ENCODE results near the gene SKAP1.
A peak's percentile ranks its signal among the peaks of the same experiment; 100 is the strongest.
"Not testable (repeated sequence)": the region's sequence is repeated elsewhere in the genome, so short reads cannot be mapped to it uniquely, and the experiment has no call there.

Gene SKAP1

DNA sequence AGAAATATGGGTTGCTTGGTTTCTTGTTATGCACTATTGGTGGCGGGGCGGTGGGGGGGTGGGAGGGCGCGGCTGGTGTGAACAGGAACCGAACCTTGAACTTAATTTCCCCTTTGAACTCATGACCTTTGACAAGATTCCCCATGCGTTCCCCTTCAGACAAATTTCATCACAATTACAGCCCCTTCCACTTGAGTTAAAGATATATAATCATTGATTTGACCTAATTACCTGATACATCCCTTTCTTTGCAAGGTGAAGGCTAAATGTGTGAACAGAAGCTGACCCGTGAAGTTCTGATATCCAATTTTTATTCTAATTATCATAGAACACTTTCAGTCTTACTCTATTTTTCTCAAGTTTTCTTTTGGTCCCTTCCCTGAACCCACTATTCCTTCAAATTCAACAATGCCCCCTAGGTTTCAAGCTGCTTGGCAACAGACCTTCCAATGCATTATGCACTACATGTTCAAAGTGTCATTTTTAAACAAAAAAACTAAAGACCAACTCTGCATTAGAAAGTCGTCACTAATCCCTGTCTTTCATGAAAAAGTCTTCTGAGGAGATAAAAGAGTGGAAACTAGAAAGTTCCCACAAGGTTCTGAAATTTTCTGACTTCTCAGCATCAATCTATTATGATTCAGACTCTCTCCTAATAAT lies 116.8 kb downstream of the SKAP1 start:
- DNase-seq, result no peak

DNA sequence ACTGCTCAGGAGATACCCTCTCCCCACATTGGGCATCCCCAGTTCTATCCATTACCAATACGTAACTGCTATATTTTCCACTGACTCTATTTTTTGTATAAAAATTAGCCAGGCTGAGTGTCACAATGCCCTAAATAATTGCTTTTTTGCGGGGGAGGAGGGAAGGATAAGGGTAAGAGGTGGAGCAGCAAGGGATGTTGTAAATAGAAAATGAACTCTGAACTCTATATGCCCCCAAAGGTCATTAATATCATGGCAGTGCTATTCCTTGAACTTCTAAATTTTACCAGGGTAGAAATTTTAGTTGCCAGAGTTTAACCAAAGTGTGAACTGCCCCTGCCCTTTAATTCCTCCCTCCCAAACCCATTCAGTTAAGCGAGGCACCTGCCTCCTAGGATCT lies 118.7 kb downstream of the SKAP1 start:
- DNase-seq, result no peak

DNA sequence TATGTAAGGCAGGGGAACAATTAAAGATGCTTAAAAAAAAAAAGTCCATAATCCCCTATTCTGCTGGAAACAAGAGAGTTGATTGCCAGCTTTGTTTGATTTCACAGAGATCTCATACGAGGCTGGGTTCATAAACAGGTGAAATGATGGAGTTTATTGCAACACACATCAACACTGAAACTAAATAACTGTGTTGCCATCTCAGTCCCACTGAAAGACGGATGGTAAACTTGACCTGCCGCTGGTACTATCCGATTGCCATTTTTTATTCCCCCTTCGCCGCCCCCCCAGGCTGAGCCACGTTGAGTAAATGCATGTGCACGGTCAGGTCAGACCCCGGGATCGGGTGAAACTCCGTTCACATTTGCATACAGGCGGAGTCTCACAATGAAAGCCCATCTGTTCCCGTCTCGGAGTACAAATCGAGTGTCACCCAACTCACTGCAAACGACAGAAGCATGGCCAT lies 119.2 kb downstream of the SKAP1 start:
- DNase-seq, result no peak

DNA sequence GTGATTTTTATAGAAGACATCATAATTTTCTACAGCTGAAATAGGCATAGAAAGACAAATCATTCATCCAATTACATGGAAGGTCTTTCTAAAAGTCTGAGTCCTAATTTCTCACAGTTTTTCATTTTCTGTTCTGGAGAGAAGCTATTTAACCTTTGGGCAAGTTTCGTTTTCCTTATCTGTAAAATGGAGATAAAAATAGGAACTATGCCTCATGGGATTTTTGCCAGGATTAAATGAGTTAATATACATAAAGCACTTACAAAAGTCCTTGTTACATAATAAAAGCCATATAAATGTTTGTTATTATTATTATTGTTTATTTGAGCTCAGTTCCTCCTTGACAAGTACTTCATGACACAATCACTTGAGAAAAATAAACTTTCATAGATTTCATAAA lies 121.4 kb downstream of the SKAP1 start:
- DNase-seq, result no peak

DNA sequence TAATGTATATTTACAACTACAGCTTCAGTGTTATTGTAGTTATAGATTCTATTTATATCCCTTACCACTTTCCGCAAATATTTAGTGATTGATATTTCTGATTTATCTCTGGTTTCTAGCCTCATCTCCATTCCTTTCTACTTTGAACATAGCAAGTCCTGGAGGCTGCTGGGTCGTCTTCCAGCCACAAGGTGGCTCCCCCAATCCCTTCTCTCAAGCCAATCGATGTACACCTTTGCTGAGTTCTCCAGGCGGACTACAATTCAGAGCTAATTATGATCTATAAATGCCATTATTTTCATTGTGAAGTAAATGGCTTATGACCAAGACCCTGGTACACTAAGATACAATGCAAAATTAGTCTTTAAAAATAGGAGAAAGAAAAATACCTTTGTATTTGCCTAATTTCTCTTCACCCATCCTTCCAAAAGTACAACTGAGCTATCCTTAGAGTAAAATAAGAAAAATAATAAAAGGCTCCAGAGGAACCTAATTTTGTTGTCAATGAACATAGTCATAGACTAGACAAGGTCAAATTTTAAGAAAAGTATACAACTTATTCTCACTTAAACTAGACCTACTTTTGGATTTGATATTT lies 122.1 kb downstream of the SKAP1 start:
- DNase-seq, result peak; percentile 41

DNA sequence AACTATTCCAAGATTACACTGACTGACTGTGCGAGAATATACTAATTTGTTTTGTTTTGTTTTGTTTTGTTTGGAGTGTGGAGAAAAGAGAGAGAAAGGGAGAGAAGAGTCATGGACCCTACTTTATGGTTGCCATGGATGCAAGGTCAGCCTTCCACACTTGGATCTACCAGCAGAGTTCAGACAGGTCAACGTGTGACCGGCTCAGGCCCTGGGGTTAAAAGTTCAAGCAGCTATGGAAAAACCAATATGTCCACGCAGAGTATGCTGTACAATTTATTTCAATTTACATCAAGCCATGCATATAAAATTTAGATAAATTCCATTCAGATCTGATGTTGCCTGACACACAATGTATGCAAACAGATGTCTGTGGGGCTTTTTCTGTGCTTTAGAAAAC lies 122.8 kb downstream of the SKAP1 start:
- DNase-seq, result no peak

DNA sequence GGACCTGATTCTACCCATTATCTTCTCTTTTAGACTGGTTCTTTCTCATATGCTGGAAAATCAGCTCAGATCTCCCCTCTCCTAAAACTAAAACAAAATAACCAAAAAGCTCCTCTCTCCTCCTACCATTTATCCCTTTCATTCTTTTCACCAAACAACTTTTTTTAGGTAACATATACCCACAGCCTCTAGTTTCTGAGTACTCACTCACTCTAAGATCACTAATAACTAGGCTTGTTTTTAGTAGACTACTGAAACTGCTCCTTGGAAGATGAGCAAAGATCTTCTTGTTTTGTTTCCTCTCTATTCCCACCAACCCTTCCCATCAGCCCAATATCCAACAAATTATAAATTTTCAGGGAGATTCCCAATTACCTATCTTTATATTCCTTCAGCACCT lies 129.0 kb downstream of the SKAP1 start:
- DNase-seq, result no peak

DNA sequence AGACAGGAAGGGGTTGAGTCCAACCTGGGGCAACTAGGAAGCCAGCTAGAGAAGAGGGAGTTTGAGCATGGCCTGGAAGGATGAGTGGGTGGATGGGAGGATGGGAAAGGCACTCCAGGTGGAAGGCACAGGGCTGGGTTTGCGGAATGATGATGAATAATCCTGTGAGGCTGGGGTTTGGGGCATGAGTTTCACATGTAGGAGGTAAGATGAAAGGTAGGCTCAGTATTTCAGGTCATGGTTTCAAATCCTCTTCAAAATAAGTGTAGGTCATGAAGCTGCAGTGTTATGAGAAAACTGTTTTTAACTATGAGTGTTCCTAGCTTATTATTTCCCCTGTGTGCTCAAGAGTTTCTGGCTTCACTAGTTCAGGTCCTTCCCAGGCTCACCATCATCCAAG lies 130.3 kb downstream of the SKAP1 start:
- no peak for DNase-seq

DNA sequence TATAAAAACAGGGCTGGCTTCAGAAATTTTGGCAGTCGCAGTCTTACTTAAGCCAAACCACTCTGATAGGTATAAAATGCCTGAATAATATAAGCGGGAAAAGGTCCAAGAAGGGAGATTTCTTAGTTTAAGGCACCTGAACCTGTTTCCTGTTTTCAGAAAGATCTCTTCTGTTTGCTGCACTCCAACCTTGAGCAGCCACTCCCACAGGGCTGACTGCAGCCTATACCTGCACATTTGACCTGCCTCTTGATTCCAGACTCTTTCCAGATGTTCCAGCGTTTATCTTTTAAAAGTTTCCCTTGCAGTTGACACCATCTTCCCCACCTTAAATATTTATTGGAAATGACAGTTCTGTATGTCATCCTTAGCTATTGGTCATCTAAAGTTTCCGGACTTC lies 132.2 kb downstream of the SKAP1 start:
- DNase-seq, result no peak

DNA sequence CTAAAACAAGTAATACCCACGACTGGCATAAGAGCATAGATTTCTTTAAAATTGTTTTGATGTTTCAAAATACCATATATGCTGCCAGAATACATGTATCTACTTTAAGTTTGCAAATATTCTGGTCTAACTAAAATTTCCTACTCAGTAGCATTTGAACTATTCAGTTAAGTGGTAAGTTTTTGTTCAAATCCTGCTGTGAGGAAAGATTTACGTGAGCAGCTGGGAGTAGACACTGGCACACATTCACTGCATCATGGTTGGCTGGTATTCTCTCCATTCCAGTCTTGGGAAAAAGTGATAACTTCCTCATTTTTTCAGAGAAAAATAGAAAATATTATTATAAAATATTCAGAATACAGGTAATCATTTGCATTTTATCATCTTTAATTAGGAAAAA lies 133.6 kb downstream of the SKAP1 start:
- DNase-seq, result no peak

DNA sequence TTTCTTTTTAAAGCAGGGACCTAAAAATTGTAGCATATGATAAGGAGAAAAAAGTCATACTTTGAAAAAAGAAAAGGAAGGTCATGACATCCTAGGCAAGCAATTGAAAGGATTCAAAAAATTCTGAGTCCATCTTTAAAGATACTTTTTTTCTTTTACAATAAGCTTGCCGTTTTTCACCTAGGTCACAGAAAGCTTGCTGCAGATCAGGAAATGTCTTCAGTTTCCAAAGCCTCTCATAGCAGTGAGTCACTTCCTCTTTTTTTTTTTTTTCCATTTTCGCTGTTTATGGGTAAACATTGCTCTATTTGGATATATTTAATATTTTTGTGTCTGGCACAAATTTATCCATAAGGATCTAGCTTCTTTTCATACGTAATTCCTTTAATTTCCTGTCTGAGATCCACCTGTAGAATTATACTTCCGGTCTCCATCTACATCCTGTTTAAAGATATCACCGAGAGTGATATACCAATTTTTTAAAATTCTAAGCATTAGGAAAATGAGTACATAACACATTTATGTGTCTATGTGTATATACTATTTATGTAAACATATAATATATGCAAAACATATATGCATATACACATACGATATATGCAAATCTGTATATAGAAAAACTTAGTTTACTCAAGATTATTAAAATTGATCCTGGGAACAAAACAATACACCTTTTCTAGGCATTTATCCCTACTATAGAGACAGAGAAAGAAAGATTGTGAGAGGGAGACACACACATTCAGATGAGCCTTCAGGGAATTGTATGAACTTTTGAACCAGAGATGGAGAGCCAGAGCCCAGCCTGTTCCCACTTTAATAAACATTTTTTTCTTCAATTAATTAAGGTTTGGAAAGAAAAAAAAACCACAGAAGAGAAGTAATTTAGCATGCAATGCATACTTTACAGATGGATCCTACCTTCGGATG lies 134.4 kb downstream of the SKAP1 start:
- DNase-seq, result no peak

DNA sequence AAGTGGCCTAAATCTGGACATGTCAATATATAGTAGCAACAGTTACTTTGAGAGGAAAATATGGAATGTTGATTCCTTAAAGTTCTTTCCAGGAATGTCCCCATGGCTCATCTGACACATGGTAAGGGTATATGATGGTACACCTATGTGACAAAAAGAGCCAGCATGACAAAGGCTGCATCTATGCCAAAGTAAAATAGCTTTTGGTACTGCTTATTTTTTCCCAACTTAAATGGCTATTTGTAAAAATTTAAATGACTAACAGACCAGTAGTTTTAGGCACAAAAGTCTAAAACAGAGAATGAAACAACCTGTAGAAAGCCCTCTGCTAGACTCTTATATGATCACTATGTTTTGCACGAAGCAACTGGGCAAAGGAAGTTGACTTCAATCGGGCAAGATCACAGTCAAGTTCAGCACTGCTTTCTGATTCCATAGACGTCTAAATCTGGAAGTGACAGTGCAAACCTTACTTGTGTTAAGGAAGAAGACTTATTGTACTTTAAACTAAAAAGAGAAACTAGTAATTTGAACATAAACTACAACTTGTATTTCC lies 135.1 kb downstream of the SKAP1 start:
- no peak for DNase-seq

DNA sequence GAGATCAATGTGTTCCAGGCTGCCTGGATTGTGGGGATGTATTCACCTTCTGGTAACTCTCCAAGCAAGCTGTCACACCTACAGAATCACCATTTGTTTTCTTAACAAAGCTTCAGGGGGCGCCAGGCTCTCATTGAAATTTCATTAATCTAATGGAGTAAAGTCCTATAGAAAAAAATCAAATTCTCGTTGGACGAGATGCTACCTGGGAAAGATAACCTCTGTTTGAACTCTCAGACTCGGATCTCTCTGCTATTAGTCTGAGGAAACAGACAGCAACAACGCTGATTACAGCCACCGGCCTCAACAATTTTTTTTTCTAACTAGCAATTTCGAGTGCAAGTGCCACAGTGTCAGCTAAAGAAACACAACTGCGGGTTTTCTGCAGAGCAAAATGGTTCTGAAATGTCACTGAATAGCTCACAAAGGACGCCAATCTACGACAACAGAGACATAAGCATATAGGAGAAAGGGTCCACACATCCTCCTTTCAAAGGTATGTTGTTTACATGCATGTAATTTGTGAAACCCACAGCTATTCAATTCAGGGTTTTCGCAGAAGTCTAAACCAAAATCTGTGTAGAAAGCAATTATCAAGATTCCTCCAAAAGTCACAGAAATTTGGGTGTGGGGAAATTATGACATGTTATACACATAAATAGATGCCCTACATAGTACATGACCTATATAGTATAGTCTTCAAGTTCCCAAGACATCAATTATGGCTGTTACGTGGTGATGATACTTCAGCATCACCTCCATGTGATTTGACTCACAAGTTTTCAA lies 135.8 kb downstream of the SKAP1 start:
- DNase-seq, result no peak

DNA sequence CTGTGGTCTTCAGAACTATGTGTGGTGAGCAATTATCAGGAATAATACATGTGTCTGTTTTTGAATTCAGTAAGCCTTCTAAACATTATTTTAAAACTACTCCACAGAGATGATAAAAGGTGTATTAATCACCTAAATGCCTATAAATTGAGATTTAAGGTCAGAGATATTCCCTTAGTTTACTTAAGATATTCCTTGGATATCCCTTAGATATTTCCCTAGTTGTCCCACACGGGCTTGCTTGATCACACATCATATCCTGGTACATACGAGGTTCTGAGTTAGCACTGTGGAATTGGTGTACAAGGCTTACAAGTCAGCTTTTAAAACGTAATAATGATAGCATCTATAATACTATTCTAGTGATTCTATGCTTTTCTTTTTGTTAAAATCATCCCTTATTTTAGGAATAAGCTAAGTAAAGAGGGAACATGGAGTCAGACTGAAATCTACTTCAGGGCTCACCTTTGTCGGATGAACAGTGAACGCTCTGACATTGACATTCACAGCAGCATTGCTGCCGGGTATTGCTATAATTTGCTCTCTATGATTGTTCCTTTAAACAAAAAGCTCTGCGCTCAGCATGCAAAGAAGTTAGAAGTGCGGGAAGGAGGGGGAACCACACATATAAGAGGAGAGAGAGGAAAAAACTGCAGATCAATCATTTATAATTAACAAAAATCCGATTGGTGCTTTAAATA lies 136.5 kb downstream of the SKAP1 start:
- no peak for DNase-seq

DNA sequence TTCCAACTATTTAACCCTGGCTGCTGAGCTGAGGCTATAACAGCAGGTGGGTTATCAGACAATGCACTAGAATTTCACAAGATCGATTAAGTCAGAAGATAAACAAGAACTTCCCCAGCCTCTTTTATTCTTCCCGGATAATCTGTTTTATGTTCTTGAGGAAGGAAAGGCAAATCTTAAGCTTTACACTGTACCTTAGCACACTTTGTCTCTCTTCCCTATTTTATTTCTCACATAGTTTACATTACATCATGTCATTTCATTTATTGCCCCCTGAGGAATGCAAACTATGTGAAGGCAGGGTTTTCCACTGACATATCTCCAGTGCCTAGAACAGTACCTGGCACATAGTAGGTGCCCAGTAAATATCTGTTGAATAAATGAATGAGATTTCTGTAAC lies 139.6 kb downstream of the SKAP1 start:
- DNase-seq, result no peak

DNA sequence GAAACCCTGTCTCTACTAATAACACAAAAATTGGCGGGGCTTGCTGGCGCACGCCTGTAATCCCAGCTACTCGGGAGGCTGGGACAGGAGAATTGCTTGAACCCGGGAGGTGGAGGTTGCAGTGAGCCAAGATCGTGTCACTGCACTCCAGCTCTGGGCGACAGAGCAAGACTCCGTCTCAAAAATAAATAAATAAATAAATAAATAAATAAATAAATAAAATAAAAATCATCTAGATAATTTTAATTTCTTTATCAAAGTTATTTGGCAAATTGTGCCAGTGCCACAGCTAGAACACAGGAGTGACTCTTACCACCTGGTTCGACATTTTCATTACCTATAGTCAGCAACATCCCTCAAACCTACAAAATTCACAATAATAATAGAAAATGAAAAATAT lies 143.1 kb downstream of the SKAP1 start:
- DNase-seq, result not testable (repeated sequence)

DNA sequence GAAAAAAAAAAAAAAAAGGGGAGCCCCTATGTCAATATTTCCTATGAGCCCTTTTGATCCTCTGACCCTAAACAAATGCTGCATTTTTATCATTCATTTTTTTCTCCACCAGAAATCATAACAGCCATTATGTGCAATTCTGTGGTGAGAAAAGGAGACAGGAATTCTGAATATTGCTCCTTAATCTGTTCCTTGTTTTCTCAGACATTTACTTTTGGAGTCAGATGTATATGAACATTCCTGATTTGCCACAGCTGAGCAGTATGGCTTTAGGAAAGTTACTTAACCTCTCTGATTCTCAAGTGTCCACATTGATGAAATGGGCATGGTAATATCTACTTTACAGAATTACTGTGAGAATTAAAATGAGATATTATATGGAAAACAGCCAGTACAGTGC lies 144.4 kb downstream of the SKAP1 start:
- DNase-seq, result no peak

DNA sequence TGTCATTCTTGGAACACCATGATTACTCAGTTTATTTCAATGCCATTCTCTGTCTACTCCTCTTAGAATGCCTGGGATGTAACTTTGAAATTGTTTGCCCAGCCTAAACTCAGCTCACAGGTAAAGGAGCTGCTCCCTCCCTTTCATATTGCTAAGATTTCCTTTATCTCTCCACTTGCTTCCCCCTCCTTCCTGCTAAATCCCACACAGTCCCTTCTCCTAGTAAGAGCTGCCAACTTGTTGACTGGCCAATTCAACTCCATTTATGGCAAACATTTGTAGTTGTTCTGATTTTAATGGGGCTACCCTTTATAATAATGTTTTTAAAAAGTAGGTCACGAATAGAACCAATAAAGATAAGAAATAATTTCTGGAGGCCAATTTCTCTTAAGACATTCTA lies 146.1 kb downstream of the SKAP1 start:
- DNase-seq, result no peak

DNA sequence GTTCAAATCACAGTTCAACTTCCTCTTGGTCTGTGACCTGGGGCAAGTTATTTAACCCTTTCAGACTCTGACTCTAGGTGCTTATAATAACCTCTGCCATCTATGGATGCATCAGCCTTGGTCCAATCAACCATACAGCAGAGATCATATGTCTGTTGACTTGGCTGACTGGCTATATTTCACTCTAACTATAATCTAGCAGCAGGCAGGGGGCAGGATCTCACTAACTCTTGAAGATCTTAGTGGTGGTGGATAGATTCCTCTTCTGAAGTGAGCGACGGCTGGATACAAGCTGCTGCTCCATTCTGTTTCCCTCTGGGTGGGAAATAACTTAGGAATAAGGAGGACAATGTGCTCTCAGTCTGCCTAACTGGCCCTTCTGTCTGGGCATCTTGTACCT lies 146.6 kb downstream of the SKAP1 start:
- DNase-seq, result no peak

DNA sequence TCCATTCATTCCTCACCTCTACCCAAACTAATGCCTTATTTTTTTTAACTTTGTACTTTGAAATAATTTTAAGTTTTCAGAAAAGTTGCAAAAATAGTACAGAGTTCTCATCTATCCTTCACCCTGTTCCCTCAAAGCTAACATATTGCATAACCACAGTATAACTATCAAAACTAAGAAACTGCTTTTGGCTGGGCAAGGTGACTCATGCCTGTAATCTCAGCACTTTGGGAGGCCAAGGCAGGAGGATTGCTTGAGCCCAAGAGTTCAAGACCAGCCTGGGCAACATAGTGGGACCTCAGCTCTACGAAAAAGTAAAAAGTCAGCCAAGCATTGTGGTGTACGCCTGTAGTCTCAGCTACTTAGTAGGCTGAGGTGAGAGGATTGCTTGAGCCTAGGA lies 147.7 kb downstream of the SKAP1 start:
- no peak for DNase-seq

DNA sequence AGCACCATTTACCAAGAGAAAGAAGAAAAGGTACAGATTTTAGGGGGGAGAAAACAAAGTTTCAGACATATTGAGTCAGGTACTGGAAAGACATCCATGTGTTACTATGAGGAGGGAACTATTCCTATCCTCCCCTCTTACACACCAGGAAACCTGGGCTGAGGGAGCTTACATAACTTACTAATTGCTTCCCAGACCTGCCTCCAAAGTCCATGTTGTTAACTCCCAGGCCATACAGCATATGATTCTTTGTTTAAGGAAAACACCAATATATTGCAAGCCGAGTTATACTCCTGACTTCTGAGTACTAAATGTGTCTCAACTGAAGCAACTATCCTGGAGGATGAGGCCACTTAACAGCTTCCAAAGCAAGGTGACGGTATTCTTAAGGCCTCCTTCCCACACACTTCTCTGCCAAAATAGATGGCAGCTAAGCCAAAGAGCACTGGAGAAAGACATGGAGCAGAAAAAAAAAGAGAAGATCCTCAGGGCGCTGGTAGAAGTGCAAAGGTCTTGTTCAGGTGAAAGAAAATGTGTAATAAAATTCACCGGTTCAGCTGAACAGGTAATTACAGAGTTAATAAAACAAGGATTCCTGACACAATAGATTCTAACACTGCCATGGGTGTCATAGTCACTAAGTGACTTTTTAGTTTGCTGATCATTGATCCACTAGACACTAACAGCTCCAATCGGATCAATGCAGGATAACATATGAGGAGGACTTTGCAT lies 151.1 kb downstream of the SKAP1 start:
- DNase-seq, result no peak
